ENCODE data around the gene PDGFD.

The PDGFD gene
- total RNA-seq, result 0 to 0.59 (median 0.10) reads per million in 18 experiments

GRCh38 chr11:104164028-104164520 is at the start of gene PDGFD:
Gene PDGFD (minus strand): TSS chr11:104164147.
- peak; percentile 40 to 64 for DNase-seq

DNA sequence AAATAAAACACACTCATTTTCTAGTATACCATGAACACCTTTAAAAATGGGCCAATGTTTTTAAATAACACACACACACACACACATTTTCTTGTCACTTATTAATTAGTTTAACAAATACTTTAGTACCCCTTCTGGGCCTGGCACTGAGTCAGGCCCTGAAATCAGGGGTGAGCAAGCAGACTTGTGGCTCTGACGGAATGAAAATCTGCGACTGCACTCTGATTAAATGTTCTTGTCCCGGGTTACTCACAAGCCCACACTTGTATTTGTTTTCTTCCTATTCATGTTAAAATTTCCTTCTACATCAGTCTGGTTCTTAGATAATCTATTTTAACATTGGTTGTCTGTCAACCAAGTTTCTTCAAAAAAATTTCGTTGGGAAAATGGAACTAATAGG is 43.0 kb upstream of the PDGFD start:
- DNase-seq, result no peak

DNA sequence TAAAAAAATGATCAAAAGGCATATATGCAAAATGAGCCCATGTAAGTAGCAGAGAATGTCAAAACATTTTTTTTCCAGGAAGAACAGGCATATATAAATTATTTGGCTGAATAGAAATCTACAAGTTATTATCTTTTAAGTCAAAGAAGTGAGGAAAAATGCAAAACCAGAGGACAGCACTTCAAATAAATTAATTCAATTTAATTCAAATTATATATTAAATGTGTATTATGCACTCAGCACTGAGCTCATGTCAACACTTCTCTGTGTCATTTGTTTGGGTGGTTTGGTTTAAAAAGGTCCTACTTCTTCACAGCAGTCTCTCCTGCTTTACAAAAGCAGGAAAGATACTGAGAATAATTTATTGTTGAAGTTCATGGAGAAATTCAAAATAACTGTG is 41.9 kb upstream of the PDGFD start:
- no peak for DNase-seq

GRCh38 chr11:104200688-104201087 is 36.7 kb upstream of the PDGFD start:
- DNase-seq, result no peak

- no peak for DNase-seq
Observed at GRCh38 chr11:104199053-104199452, 35.1 kb upstream of the PDGFD start.

DNA sequence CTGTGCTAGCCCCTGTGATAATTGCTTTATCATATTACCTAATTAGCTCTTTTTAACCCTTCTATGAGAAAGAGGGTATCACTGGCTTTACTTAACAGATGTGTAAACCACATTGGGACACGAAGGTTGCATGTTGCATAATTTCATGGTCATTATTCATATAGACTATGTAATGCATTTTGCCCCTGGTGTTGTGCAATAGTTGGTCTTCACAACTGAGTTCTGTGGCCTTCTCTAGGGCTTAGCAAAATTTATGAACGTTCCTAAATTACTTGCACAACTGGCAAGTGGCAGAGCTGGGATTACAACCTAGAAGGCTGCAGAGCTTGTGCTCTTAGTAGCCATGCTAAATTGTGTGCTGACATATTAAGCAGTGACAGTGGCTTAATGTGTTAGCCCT is 34.6 kb upstream of the PDGFD start:
- DNase-seq, result peak; percentile 26 to 58

- DNase-seq, result no peak
Observed at GRCh38 chr11:104191124-104191523, 27.2 kb upstream of the PDGFD start.

DNA sequence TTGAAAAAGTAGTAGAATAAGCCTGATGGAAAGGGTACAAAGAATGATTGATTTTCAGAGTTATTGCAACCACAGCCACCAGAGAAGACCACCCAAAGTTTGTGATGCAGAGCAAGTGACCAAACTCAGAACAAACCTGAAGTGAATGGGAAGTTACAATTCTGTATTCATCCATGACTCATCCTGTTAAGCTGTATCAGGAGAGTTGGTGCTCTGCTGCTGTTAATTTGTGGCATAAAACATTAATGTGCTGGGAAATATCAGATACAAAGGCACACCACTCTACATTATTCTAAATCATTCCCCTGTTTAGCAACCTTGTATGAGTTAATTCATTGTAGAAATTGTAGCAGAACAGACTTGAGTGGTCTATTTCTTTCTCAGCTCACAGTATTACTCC is 19.6 kb upstream of the PDGFD start:
- DNase-seq, result no peak

- DNase-seq, result no peak
Observed at GRCh38 chr11:104175769-104176168, 11.8 kb upstream of the PDGFD start.

DNA sequence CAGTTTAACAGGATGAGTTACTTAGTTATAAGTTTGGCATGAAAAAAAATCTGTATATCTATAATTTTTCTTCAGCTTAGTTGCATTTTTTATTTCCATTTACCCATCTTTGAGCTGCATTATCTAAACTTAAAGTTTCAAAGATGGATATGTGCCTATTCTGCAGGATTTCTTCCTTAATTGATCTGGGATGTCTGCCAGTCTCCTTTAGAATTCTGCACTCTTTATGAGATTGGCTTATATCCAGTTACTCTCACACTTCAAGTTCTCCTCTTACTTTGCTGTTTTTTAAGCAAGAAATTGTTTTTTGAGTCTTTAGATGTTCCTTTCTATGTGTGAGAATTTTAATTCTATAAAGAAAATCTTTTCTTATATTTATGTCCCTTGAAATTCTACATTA is 5.1 kb upstream of the PDGFD start:
- DNase-seq, result no peak

DNA sequence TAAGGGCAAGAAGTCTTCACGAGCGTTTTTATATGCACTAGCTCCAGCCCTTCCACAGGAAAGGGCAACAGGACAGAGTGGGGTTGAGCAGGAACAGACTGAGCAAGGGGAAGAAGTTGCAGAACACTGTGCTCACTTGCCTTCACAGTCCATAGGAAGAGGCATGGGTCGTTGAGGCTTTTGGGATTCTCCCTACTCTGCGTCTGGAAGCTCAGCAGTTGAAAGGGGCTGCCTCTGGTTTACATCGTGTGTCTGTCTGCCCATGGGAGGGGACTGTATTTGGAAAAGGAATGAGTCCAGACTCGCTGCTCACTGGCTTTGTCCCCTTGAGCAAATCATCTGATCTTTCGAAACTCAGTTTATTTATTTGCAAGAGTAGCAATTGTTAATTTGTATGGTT is 1.1 kb upstream of the PDGFD start:
- DNase-seq, result no peak

DNA sequence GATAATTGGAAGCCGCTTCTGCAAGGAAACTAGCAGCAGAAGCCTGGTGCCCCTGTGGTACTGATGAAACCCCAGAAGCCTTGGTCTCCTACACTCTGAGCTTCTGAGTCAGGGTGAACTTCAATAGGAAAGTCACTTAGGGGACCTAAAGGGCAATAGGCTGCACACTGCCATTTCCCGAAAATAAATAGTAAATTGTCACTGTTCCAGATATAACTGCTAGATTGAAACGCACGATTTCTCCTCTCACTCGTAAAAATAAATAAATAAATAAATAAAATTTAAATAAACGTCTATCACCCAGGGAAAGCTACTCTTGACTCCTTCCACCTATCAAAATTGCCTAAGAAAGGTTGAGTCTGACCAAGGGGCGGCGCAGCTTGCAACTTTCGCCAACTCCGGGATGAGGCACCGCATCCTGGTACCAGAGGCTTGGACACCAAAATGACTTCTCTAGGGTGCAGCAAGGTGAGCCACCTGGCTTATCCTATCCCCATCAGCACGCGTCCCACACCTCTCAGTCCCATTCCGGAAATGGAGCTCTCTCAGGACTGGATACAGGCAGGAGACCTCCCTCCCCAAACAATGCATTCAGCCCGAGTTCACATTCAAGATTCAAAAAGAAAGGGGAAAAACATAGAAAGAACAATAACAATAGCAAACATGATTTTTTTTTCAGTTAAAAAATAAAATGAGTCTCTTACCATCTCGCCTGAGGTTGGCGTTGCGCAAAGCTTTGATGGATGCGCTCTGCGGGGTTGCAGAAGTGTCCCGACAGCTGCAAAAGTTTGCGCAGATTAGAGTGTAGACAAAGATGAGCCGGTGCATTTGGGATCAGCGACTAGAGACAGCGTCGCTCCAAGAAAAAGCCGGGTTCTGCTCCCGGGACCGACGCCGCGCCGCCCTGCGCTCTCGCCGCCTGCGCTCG is 583 bp downstream of the PDGFD start:
- DNase-seq, result peak in 1 of 2 donors; percentile 1

GRCh38 chr11:104161751-104162450 is 2.0 kb downstream of the PDGFD start:
- no peak for DNase-seq

DNA sequence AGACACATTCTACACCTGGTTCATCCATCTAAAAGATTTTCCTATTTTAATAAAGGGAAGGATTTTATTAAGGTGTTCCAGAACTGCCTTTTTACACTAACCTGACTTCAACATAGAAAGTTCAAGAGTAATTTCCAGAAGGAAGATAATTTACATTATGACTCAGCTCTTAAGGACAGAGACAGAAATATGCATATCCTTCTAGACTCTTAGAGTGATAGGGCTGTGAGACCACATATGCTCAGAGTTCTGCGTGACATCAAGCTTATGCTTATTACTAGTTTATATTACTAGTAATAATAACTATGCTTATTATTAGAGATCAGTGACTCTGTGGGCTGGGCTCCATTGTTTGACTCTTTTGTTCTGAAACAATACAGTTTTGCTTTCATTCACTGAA is 4.6 kb downstream of the PDGFD start:
- no peak for DNase-seq

GRCh38 chr11:104155375-104155774 is 8.6 kb downstream of the PDGFD start:
- no peak for DNase-seq

- DNase-seq, result no peak
Observed at GRCh38 chr11:104154296-104154695, 9.7 kb downstream of the PDGFD start.

- peak in 1 of 2 donors; percentile 7 for DNase-seq
Observed at GRCh38 chr11:104152941-104153505, 10.9 kb downstream of the PDGFD start.

GRCh38 chr11:104151404-104152204 is 12.3 kb downstream of the PDGFD start:
- peak in 1 of 2 donors; percentile 5 for DNase-seq

- no peak for DNase-seq
Observed at GRCh38 chr11:104148706-104149105, 15.2 kb downstream of the PDGFD start.

DNA sequence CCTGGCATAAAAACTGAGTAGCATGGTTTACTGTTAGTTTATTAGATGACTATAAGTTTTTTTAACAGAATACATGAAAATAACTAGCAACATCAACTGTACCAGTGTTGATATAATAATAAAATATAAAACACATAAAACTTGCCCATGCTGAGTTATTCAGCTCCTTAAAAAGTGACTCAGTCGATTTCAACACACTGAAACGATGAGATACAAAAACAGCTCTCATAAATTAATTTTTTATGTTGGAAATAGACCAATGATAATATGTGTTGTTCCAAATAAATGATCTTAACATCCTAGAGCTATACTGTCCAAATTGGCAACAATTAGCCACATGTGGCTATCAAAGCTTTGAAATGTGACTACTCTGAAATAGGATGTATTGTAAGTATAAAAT is 15.9 kb downstream of the PDGFD start:
- no peak for DNase-seq

- no peak for DNase-seq
Observed at GRCh38 chr11:104146943-104147342, 17.0 kb downstream of the PDGFD start.

DNA sequence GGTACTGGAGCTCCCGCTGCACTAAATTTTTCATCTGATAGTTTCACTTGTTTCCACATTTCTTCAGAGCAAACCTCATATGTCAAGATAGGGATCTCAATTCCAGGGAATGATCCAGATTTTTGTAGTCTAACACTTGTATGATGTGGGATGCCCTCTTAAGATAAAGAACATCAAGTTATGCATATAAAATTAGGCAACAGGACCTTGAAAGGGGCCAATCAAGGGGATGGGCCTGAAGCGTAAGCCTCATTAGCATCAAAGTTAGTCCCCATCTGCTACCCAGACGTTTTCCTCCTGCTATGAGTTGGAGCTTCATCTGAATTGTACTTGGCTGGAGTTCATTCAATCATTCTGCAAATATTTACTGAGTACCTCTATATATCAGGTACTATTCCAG is 17.5 kb downstream of the PDGFD start:
- no peak for DNase-seq

Measured in inflammatory macrophage (primary cell).